KOPT-K1 (cell line): ENCODE data around the gene JAKMIP1.

Experiments used
- H3K27ac ChIP-seq: fragments of 200-600 bp; sonication (generic); 2 replicates; pipeline ENCODE4 v1.5.1; 2016; ENCODE audit warnings: antibody characterized with exemption, mild to moderate bottlenecking, low read depth, low read length; ENCODE audit not compliant: poor library complexity, severe bottlenecking
- H3K36me3 ChIP-seq: fragments of 200-600 bp; sonication (generic); 2 replicates; pipeline ENCODE4 v1.5.1; 2017; ENCODE audit warnings: antibody characterized with exemption, mild to moderate bottlenecking, low read length, moderate library complexity; ENCODE audit not compliant: insufficient read depth
- H3K9me3 ChIP-seq: fragments of 200-600 bp; sonication (generic); 2 replicates; pipeline ENCODE4 v1.5.1; 2017; ENCODE audit warnings: antibody characterized with exemption, low read length, mild to moderate bottlenecking; ENCODE audit not compliant: insufficient read depth, poor library complexity, severe bottlenecking

JAKMIP1 gene

DNA sequence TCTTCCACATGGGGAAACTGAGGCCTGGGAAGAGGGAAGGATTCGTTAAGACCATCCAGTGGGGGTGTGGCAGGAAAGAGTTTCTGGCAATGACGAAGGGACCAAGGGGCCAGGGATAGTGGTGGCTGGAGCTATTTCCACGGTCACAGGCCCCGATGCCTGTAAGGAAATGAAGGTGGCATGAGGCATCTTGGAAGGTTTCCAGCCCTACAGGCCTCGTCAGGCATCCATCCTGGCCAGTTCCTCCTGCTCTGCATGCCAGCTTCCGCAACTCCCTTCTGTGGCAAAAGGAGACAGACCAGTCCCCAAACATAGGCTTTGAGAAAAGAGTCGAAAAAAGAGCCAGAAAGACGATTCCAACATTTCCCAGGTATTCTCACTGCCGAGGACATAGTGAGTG lies 173.0 kb downstream of the JAKMIP1 start:
- H3K27ac ChIP-seq = no peak overlapping the region
- no peaks in the 10 kb centered on the region for H3K9me3 ChIP-seq
- H3K36me3 ChIP-seq = peaks cover 22% of the 10 kb centered on the region

DNA sequence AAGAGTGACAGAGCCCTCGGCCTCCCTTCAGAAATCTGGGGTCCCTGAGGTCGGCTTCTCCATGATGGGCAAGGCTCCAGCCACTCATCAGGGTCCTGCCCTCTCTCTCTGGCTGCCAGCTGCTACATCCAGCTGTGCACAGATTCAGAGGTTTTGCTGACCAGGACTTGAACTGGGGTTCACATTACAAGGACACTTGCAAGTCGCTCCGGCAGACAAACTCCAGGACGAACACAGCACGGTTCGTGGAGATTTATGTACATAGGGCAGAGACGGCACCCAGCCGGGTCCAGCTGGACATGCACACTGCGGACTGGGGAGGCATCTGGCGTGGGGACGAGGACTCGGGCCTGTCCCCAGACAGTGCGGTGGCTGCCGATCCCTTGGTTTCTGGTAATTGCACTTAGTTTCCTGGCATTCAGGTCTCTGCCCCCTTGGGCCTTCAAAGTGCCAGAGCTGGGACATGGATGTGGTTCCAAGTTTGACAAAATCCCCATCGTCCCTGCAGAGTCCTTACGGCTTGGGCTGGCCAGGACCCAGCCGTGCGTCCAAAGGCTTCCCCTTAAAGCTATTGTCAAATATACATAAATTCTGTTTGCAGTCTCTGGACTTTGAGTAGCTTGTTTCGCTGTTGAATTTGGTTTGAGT lies 175.9 kb downstream of the JAKMIP1 start:
- H3K27ac ChIP-seq = no peak overlapping the region
- H3K36me3 ChIP-seq = peaks cover 13% of the 10 kb centered on the region; the same call in 1 of the 2 replicates
- H3K9me3 ChIP-seq = no peaks in the 10 kb centered on the region

- Histone ChIP-seq H3K36me3 (peaks cover 6% of the 10 kb centered on the region; the same call in 1 of the 2 replicates), H3K9me3 (no peaks in the 10 kb centered on the region), H3K27ac (no peak overlapping the region)
Measured at GRCh38 chr4:6023731-6024130, 176.6 kb downstream of the JAKMIP1 start.

DNA sequence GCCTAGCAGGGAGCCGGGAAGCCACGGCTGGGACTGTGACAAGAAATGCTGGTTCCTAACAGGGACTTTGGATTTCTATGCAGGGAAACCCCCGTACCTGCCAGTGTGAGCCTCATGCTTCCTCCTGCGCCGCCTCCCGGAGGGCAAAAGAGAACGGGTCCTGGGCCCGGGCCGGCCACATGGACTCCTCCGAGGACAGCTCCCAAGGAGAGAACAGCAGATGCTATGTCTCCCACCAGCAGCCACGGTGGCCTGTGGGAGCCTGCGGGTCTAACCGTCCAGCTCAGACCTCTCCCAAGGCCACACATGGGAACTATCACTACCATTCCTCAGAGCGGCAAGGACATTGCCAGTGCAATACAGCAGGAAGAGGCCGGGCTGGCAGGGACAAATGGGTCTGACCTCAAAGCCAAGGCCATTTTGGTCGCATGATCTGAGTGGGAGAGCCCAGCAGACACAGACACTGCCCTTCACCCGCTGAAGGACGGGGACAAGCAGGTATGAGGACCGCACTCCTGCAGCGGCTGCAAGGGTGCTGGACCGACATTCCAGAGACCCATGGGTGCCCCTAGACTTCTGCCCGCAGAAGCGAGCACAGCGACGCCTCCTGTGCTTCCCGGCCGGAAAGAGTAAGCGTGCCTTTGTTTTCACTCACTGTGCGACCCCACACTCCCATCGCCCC lies 177.6 kb downstream of the JAKMIP1 start:
- no peaks in the 10 kb centered on the region for H3K36me3 ChIP-seq
- no peaks in the 10 kb centered on the region for H3K9me3 ChIP-seq
- no peak overlapping the region for H3K27ac ChIP-seq

- Histone ChIP-seq H3K27ac (no peak overlapping the region), H3K9me3 (no peaks in the 10 kb centered on the region), H3K36me3 (no peaks in the 10 kb centered on the region)
Measured at GRCh38 chr4:6021831-6022606, 178.3 kb downstream of the JAKMIP1 start.

DNA sequence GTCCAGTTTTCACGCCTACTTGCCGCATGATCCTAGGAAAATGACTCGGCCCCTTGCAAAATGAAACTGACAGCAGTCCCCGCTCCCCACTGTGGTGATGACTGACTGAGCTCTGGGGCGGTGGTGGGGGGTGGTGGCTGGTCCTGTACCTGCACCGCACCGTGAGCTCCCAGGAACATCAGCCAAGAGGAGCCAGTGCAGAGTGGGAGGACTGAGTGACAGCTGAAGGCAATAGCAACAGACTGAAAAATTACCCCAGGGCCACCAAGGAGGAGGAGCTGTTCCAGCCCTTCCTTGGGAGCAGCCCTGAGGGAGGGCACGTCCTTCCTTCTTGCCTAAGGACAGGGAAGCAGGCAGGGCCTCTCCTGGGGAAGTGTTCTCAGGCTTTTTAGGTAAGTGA lies 179.7 kb downstream of the JAKMIP1 start:
- Histone ChIP-seq H3K36me3 (no peaks in the 10 kb centered on the region), H3K27ac (no peak overlapping the region)

DNA sequence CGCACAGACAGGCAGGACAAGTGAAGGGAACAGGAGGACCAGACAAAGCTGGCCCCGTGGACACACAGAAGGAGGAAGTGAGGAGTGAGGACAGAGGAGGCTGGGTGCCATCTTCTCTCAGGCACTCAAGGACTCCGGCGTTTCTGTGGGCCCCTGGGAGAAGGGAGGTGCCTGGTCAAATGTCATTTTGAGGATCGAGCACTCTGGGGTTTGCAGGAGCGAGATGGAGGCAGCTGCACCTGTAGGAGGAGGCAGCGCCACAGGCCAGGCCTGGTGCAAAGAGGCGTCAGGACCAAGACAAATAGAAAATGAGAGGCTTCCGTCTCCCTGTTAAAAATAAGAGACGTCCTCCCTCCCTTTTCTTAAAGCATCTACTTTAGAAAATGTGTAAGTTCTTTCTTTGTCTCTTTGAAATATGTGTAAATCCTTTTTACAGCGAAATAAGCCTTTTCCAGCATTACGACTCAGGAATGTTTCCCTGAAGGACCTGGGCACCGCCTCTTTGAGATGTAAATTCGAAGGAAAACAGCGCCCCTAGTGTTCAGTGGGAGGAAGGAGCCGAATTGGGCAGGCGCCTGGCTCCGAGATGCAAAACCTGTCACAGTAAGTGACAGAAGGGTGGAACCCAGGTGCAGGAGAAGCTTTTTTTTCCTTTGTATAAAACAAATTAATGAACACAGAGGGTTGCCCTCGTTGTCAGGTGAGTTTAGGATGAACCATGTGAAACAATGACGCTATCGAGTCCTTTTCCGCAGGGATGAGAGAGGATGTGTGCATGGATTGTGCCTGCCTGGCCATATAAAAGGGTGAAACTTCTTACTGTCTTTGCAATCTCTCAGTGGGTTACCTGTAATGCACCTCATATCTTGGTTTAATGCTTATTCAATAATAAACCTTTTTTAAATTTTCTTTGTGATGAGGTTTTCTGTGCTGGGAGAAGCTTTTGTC lies 180.8 kb downstream of the JAKMIP1 start:
- H3K36me3 ChIP-seq = no peaks in the 10 kb centered on the region
- H3K27ac ChIP-seq = no peak overlapping the region
- H3K9me3 ChIP-seq = no peaks in the 10 kb centered on the region

More for the DNA sequence above, 179.7 kb downstream of the JAKMIP1 start:
- H3K9me3 ChIP-seq = no peaks in the 10 kb centered on the region

GRCh38 chr4:6018331-6018730 lies 182.0 kb downstream of the JAKMIP1 start, which contains the start of gene C4orf50:
Gene C4orf50, minus strand, starts transcription at chr4:6018431.
- no peaks in the 10 kb centered on the region for H3K9me3 ChIP-seq
- H3K27ac ChIP-seq = no peak within 1 kb of the TSS
- H3K36me3 ChIP-seq = no peaks in the 10 kb centered on the region

DNA sequence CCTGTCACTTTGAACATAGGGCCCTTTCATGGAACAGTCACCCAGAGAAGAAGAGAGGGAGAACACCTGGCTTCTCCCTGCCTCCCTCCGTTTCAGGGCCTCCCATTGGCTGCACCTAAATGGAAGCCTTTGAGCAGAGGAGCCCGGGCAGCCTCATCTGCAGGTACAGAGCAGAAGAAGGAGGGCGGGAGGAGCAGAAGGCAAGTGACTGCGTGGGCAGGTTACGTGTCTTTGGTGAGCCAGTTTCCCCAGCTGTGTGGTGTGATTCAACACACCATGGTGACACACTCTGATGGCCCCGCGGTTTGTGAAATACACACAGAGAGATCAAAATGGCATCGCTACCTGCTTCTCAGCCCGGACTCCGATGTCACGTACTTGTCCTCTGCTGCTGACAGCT lies 182.5 kb downstream of the JAKMIP1 start:
- Histone ChIP-seq H3K9me3 (no peaks in the 10 kb centered on the region), H3K36me3 (no peaks in the 10 kb centered on the region), H3K27ac (no peak overlapping the region)

DNA sequence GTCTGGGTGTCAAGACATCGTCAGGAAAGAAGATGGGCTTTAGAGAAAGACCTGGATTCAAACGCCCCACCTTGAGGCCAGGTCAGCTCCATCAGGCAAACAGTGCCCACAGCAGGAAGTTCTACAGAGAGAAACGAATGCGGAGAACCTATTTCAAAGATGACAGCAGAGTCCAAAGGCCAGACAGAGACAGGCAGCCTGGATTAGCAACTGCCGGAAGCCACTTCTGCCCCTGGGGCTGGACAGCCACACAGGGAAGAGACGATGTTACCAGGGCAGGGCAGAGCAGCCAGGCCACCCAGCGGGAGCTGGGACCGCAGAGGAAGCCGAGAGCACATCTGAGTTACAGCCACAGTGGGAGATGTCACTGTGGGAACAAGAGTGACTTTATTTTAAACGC lies 183.3 kb downstream of the JAKMIP1 start:
- no peak overlapping the region for H3K27ac ChIP-seq
- H3K9me3 ChIP-seq = no peaks in the 10 kb centered on the region
- H3K36me3 ChIP-seq = no peaks in the 10 kb centered on the region

DNA sequence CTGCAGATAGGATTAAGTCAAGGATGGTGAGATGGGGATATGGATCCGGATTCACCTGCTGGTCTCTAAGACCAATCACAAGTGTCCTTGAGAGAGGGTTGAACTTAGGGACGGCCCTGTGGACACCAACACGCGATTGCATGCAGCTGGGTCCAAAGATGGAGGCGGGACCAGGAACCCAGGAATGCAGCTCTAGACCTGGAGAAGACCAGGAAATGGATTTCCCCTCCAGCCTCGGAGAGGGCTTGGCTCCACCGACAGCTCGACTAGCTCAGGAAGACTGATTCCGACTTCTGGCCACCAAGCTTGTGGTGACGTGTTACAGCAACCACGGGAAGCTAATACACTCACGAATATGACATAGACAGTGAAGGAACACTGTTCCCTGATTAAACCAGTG lies 186.8 kb downstream of the JAKMIP1 start:
- Histone ChIP-seq H3K9me3 (no peaks in the 10 kb centered on the region), H3K36me3 (no peaks in the 10 kb centered on the region), H3K27ac (no peak overlapping the region)

- Histone ChIP-seq H3K9me3 (no peaks in the 10 kb centered on the region), H3K27ac (no peak overlapping the region), H3K36me3 (no peaks in the 10 kb centered on the region)
Measured at GRCh38 chr4:6012200-6012599, 188.1 kb downstream of the JAKMIP1 start.

GRCh38 chr4:6011686-6012085 lies 188.7 kb downstream of the JAKMIP1 start:
- Histone ChIP-seq H3K9me3 (no peaks in the 10 kb centered on the region), H3K27ac (no peak overlapping the region), H3K36me3 (no peaks in the 10 kb centered on the region)

GRCh38 chr4:6011271-6011671 lies 189.1 kb downstream of the JAKMIP1 start:
- Histone ChIP-seq H3K36me3 (no peaks in the 10 kb centered on the region), H3K9me3 (no peaks in the 10 kb centered on the region), H3K27ac (no peak overlapping the region)
